Measurements from ENCODE around the gene RASAL2. TPM values are rescaled to one million over a fixed set of nuclear protein-coding genes. Genes with fewer than 3 reads are reported as not detected.

RASAL2 gene
- total RNA-seq, 8 experiments from 2014 or later = 8.0 to 36.6 (median 23.7) TPM

DNA sequence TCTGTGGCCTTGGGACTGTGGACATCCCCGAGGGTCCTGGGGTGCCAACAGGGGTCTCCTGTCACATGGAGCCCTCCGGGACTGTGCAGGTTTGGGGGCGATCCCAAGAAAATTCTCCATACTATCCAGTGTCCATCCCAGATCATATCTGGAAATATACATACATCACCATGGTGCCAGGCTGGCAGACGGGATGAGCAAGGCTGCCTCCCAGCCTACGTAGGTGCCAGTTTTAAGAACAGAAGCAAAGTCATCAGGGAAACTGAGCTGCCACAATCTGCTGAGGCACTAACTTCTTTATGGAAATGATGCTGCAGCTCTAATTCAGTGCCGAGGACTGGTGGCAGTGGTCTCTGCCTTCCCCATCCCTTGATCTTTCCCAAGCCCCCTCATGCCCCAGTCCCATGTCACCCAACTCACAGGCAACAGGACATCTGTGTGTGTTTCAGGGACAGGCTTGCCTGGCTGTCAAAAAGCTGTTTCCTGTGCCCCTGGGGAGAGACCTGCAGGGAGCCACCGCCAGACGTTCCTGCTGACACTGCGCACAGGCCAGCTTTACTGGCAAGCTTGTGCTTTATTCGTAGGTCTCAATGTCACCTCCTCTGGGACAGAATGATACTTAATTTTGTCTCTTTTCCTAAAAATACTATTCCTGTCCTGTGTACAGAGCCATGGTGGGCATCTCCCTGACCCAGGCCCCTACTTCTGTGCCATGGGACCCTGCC lies 434.5 kb downstream of the RASAL2 start:
- 76 to 98% (median 83%) methylated on average over 2 to 8 of the region's 10 CpGs; no CpG with 5 or more reads in 3 of the 10 experiments for WGBS, 10 experiments
- ATAC-seq (replicated peaks in 6 of 8) = no peak
- Histone ChIP-seq H3K4me1 (replicated peaks in 1 of 2) (peaks cover 0 to 10% of the 10 kb centered on the region in 2 donors), H3K4me3 (no peak overlapping the region), H3K27ac (no peak overlapping the region)
- in situ Hi-C loops (cut with MboI; ENCODE audit: low pct_unique_long_range_greater_than_20kb in 2 of 9, low sequenced_read_pairs in 9 of 9, unreplicated experiment in 9 of 9) = loop anchor here in 8 of 9 experiments (25.0 kb wide), 6 partner anchors 216 to 859 kb away; partner anchors contain the start of gene AXDND1 (in 5 of the 8)

DNA sequence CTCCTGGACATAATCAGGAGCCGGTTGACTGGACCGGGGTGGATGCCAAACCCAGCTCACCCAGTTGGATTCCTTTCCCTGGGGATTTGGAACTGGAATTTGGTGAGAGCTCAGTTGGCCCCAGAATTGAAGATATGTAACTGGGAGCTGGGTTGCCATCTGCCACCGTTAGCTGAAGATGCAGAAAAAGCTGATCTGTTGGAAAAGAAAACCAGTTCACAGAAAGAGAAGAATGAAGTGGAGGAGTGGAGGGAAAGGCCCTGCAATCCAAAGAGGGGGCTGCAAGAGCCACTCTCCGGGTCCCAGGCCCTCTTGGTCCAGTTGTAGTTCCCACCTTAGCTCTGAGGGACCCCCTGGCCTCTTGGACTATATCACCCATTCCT lies 435.0 kb downstream of the RASAL2 start:
- in situ Hi-C loops (cut with MboI; ENCODE audit: low pct_unique_long_range_greater_than_20kb in 2 of 9, low sequenced_read_pairs in 9 of 9, unreplicated experiment in 9 of 9) = loop anchor here in 8 of 9 experiments (25.0 kb wide), 6 partner anchors 217 to 858 kb away; partner anchors contain the start of gene AXDND1 (in 5 of the 8)
- H3K4me1 ChIP-seq (replicated peaks in 1 of 2) = peaks cover 0 to 10% of the 10 kb centered on the region in 2 donors
- ATAC-seq (replicated peaks in 6 of 8) = no peak
- 71 to 100% (median 83%) methylated on average over 2 to 4 of the region's 4 CpGs; no CpG with 5 or more reads in 6 of the 10 experiments for WGBS, 10 experiments
- no peak overlapping the region for H3K27ac ChIP-seq
- no peak overlapping the region for H3K4me3 ChIP-seq

DNA sequence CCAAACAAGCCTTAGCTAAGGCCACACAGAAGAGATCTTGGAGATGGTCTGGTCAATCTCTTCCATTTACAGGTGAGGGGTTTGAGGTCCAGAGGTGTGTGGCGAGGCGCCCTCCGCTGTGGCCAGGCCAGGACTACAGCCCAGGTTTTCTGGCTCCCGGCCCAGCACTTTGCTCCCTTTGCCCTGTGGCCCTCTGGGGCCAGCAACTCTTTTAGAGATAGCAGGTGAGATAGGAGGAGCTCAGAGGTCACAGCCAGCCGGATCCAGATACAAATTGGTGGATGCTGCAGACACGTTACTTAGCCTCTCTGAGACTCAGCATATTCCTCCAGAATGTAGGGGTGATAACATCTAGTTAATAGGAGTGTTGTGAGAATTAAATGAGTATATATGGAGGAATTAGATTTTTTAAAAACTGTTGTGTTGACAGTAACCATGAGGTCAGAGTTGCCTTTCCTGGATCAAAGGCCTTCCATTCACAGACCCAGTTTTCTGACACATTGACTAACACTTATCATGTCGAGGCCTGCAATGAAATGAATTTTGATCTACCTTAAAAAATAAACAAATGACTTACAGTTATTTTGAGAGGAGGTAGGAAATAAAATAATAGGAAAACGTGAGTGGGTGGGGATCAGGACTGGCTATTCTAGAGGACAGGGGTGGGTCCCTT lies 435.6 kb downstream of the RASAL2 start:
- 55 to 93% (median 77%) methylated on average over 1 to 8 of the region's 8 CpGs; no CpG with 5 or more reads in 2 of the 10 experiments for WGBS, 10 experiments
- Histone ChIP-seq H3K27ac (no peak overlapping the region), H3K4me1 (replicated peaks in 1 of 2) (peaks cover 0 to 10% of the 10 kb centered on the region in 2 donors), H3K4me3 (no peak overlapping the region)
- no peak for ATAC-seq (replicated peaks in 6 of 8)
- in situ Hi-C loops (cut with MboI; ENCODE audit: low pct_unique_long_range_greater_than_20kb in 2 of 9, low sequenced_read_pairs in 9 of 9, unreplicated experiment in 9 of 9) = loop anchor here (10.0 to 25.0 kb wide), 7 partner anchors 217 to 858 kb away; partner anchors contain the start of gene AXDND1 (in 5 of the 9)

DNA sequence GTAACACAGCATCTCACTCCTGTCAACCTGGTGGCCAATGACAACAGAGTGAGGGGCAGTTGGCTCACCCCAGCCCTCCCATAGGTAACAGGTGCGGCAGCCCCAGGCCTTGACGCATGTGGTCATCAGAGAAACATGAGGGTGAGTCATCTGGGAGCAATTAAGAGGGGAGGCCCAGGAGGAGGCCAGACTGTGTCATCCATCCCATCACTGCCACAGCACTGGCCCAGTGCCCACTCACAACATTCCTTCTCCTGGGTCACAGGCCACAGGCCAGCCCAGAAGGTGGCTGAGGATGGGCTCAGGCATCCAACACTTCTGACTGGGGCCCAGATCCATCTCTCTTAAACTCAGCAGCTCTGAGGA lies 436.1 kb downstream of the RASAL2 start:
- ATAC-seq (replicated peaks in 6 of 8) = peak in 7 of 8 experiments; percentile 53 to 89 (median 70)

DNA sequence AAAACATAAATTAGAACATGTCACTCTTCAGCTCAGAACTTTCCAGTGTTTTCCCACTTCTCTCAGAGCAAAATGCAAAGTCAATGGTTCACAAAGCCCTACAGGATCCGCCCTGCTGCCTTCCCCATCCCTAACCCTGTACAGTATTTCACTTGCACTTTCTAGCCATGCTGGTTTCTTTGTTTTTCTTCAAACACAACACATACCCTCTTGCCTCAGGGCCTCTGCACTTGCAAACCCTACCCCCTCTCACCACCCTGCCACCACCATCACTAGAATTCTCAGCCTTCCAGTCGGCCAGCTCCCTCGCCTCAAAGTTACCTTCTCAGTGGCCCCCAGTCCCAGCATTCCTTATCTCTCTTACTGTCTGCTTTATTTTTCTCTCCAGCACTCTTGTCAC lies 436.6 kb downstream of the RASAL2 start:
- in situ Hi-C loops (cut with MboI; ENCODE audit: low pct_unique_long_range_greater_than_20kb in 2 of 9, low sequenced_read_pairs in 9 of 9, unreplicated experiment in 9 of 9) = loop anchor here (10.0 to 25.0 kb wide), 7 partner anchors 218 to 857 kb away; partner anchors contain the start of gene AXDND1 (in 5 of the 9)
- peak in 4 of 8 experiments; percentile 4 to 42 (median 10) for ATAC-seq (replicated peaks in 6 of 8)
- Histone ChIP-seq H3K4me1 (replicated peaks in 1 of 2) (peaks cover 0 to 7% of the 10 kb centered on the region in 2 donors), H3K27ac (no peak overlapping the region), H3K4me3 (no peak overlapping the region)
- 70 to 100% (median 100%) methylated on average over 1 to 3 of the region's 3 CpGs; no CpG with 5 or more reads in 1 of the 10 experiments for WGBS, 10 experiments

More for the DNA sequence above, 436.1 kb downstream of the RASAL2 start:
- H3K4me3 ChIP-seq = no peak overlapping the region
- H3K4me1 ChIP-seq (replicated peaks in 1 of 2) = peaks cover 0 to 10% of the 10 kb centered on the region in 2 donors
- in situ Hi-C loops (cut with MboI; ENCODE audit: low pct_unique_long_range_greater_than_20kb in 2 of 9, low sequenced_read_pairs in 9 of 9, unreplicated experiment in 9 of 9) = loop anchor here (10.0 to 25.0 kb wide), 7 partner anchors 218 to 857 kb away; partner anchors contain the start of gene AXDND1 (in 5 of the 9)
- H3K27ac ChIP-seq = no peak overlapping the region
- 6 to 92% methylated on average over 2 of the region's 2 CpGs; no CpG with 5 or more reads in 8 of the 10 experiments for WGBS, 10 experiments

DNA sequence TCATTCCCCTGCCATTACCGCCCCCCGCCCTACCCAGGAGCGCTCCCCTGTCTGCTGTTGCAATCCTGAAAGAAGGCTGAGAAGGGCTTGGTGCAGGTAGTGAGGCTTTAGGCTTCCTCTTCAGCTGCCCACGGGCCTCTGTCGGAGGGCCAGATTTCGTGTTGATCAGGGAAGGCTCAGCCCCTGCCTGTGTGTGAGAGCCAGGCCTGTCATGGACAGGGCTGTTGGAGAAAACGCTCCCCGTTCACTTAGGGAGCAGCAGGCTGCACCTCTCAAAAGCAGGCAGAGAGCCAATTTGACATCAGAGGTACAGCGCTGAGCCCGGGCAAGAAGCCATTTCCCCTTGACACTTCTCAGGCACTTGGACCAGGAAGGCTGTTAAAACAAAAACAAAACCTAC lies 438.0 kb downstream of the RASAL2 start:
- Histone ChIP-seq H3K4me1 (replicated peaks in 1 of 2) (peaks cover 0 to 7% of the 10 kb centered on the region in 2 donors), H3K4me3 (no peak overlapping the region), H3K27ac (no peak overlapping the region)
- WGBS, 10 experiments = 60 to 100% (median 84%) methylated on average over 1 to 9 of the region's 10 CpGs; no CpG with 5 or more reads in 5 of the 10 experiments
- in situ Hi-C loops (cut with MboI; ENCODE audit: low pct_unique_long_range_greater_than_20kb in 2 of 9, low sequenced_read_pairs in 9 of 9, unreplicated experiment in 9 of 9) = loop anchor here (10.0 to 25.0 kb wide), 7 partner anchors 220 to 855 kb away; partner anchors contain the start of gene AXDND1 (in 5 of the 9)
- peak in 5 of 8 experiments; percentile 5 to 43 (median 16) for ATAC-seq (replicated peaks in 6 of 8)

DNA sequence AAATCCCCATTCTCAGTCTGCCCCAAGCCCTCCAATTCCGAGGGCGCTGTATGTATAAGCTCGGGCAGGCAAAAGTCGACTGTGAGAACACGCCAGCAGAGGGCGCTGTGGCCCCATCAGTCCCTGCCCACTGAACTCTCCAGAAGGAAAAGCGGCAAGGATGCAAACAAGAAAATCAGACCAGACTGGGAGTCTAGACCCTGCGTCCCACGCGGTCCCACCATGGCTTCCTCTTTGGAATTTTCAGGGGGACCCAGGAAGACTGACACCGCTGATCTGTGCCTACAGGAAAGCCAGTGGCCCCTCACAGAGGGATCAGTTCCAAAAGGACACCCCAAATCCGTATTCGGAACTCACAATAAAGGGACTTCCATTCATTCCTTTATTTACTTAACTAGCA lies 438.5 kb downstream of the RASAL2 start:
- no peak overlapping the region for H3K4me3 ChIP-seq
- in situ Hi-C loops (cut with MboI; ENCODE audit: low pct_unique_long_range_greater_than_20kb in 2 of 9, low sequenced_read_pairs in 9 of 9, unreplicated experiment in 9 of 9) = loop anchor here (10.0 to 25.0 kb wide), 7 partner anchors 220 to 855 kb away; partner anchors contain the start of gene AXDND1 (in 5 of the 9)
- peak; percentile 57 to 99 (median 83) for ATAC-seq (replicated peaks in 6 of 8)
- no peak overlapping the region for H3K27ac ChIP-seq
- H3K4me1 ChIP-seq (replicated peaks in 1 of 2) = peaks cover 0 to 7% of the 10 kb centered on the region in 2 donors
- 0 to 47% (median 19%) methylated on average over 1 to 13 of the region's 13 CpGs; no CpG with 5 or more reads in 4 of the 10 experiments for WGBS, 10 experiments

DNA sequence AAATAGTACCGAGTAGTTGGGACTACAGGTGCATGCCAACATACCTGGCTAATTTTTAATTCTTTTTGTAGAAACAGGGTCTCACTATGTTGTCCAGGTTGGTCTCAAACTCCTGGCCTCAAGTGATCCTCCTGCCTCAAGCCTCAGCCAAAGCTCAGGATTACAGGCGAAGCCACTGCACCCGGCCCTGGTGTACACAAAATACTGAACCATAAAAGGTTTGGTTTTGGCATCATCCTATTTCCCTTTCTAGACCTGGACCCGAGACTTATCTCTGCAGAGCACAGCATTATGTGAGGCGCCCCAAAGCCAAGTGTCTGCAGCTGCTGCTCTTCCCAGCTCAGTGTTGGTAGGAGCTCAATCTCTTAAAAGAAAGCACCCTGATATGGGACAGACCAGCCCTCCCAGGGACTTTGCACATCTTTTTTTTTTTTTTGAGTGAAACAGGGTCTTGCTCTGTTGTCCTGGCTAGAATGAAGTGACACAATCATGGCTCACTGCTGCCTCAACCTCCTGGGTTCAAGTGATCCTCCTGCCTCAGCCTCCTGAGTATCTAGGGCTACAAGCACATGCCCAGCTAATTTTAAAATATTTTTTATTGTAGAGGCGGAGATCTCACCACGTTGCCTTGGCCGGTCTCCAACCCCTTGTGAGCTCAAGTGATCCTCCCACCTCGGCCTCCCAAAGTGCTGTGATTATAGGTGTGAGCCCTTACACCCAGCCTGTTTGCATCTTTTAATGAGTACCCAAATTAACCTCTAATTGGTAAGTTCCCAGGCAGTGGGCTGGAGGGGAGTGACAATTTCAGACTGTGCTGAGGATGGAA lies 439.4 kb downstream of the RASAL2 start:
- ATAC-seq (replicated peaks in 6 of 8) = no peak
- 67 to 100% (median 89%) methylated on average over 2 to 9 of the region's 9 CpGs; no CpG with 5 or more reads in 1 of the 10 experiments for WGBS, 10 experiments
- peaks cover 0 to 7% of the 10 kb centered on the region in 2 donors for H3K4me1 ChIP-seq (replicated peaks in 1 of 2)

More for the DNA sequence above, 439.4 kb downstream of the RASAL2 start:
- in situ Hi-C loops (cut with MboI; ENCODE audit: low pct_unique_long_range_greater_than_20kb in 2 of 9, low sequenced_read_pairs in 9 of 9, unreplicated experiment in 9 of 9) = loop anchor here (10.0 to 25.0 kb wide), 7 partner anchors 221 to 854 kb away; partner anchors contain the start of gene AXDND1 (in 5 of the 9)
- H3K27ac ChIP-seq = no peak overlapping the region
- H3K4me3 ChIP-seq = no peak overlapping the region

Other genes with a start within 250 kb of the RASAL2 start
- gene SEC16B, start 124.0 kb upstream of the RASAL2 start, total RNA-seq = 1 to 10 TPM in 3 of 8 experiments, under 1 TPM in 2, not detected in 3; 0.38 to 4.2 (median 1.0) TPM

All from motor neuron (in vitro differentiated cells).